ENCODE results near the gene KIF9.

DNA sequence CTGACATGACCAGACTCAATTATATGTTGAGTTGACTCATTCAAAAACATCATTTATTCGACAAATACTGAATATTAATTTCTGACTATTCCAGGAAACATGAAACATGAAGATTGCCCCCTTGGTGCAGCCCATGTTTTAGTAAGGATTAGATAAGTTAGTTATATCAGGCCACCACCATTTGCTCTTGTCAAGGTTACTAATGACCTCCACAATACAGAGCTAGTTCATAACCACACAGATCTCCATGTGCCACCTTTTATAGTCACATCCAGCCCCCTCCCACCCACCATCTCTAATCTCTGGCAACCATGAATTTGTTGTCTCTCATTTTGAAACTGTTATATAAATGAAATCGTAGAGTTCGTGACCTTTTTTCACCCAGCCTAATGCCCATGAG lies 15.8 kb upstream of the KIF9 start:
- TF ChIP-seq POLR2AphosphoS5 (IDR thresholded peaks at IDR 0.05; ENCODE audit: low read depth, low read length), result no peak
- TF ChIP-seq, protein P1, sequence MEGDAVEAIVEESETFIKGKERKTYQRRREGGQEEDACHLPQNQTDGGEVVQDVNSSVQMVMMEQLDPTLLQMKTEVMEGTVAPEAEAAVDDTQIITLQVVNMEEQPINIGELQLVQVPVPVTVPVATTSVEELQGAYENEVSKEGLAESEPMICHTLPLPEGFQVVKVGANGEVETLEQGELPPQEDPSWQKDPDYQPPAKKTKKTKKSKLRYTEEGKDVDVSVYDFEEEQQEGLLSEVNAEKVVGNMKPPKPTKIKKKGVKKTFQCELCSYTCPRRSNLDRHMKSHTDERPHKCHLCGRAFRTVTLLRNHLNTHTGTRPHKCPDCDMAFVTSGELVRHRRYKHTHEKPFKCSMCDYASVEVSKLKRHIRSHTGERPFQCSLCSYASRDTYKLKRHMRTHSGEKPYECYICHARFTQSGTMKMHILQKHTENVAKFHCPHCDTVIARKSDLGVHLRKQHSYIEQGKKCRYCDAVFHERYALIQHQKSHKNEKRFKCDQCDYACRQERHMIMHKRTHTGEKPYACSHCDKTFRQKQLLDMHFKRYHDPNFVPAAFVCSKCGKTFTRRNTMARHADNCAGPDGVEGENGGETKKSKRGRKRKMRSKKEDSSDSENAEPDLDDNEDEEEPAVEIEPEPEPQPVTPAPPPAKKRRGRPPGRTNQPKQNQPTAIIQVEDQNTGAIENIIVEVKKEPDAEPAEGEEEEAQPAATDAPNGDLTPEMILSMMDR (IDR thresholded peaks at IDR 0.05 in 2 of 3, conservative IDR thresholded peaks at IDR 0.05 in 1 of 3; ENCODE audit: borderline replicate concordance in 1 of 3, insufficient read depth in 1 of 3, low read depth in 2 of 3, low read length in 2 of 3), result no peak
- TF ChIP-seq, protein P2, sequence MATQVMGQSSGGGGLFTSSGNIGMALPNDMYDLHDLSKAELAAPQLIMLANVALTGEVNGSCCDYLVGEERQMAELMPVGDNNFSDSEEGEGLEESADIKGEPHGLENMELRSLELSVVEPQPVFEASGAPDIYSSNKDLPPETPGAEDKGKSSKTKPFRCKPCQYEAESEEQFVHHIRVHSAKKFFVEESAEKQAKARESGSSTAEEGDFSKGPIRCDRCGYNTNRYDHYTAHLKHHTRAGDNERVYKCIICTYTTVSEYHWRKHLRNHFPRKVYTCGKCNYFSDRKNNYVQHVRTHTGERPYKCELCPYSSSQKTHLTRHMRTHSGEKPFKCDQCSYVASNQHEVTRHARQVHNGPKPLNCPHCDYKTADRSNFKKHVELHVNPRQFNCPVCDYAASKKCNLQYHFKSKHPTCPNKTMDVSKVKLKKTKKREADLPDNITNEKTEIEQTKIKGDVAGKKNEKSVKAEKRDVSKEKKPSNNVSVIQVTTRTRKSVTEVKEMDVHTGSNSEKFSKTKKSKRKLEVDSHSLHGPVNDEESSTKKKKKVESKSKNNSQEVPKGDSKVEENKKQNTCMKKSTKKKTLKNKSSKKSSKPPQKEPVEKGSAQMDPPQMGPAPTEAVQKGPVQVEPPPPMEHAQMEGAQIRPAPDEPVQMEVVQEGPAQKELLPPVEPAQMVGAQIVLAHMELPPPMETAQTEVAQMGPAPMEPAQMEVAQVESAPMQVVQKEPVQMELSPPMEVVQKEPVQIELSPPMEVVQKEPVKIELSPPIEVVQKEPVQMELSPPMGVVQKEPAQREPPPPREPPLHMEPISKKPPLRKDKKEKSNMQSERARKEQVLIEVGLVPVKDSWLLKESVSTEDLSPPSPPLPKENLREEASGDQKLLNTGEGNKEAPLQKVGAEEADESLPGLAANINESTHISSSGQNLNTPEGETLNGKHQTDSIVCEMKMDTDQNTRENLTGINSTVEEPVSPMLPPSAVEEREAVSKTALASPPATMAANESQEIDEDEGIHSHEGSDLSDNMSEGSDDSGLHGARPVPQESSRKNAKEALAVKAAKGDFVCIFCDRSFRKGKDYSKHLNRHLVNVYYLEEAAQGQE (IDR thresholded peaks at IDR 0.05; ENCODE audit: low read depth), result no peak
- no peak for TF ChIP-seq JUND (IDR thresholded peaks at IDR 0.05)
- TF ChIP-seq, protein P3, sequence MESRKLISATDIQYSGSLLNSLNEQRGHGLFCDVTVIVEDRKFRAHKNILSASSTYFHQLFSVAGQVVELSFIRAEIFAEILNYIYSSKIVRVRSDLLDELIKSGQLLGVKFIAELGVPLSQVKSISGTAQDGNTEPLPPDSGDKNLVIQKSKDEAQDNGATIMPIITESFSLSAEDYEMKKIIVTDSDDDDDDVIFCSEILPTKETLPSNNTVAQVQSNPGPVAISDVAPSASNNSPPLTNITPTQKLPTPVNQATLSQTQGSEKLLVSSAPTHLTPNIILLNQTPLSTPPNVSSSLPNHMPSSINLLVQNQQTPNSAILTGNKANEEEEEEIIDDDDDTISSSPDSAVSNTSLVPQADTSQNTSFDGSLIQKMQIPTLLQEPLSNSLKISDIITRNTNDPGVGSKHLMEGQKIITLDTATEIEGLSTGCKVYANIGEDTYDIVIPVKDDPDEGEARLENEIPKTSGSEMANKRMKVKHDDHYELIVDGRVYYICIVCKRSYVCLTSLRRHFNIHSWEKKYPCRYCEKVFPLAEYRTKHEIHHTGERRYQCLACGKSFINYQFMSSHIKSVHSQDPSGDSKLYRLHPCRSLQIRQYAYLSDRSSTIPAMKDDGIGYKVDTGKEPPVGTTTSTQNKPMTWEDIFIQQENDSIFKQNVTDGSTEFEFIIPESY (IDR thresholded peaks at IDR 0.05; ENCODE audit: extremely low read depth, insufficient replicate concordance, low read length), result no peak
- no peak for TF ChIP-seq SIN3A (IDR thresholded peaks at IDR 0.05; ENCODE audit: low read depth)
- TF ChIP-seq POLR2A (IDR thresholded peaks at IDR 0.05; ENCODE audit: borderline replicate concordance, extremely low read depth, insufficient read depth, insufficient read length), result no peak
- TF ChIP-seq RAD21 (IDR thresholded peaks at IDR 0.05; ENCODE audit: low read depth), result no peak
- TF ChIP-seq, protein P4, sequence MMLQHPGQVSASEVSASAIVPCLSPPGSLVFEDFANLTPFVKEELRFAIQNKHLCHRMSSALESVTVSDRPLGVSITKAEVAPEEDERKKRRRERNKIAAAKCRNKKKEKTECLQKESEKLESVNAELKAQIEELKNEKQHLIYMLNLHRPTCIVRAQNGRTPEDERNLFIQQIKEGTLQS (IDR thresholded peaks at IDR 0.05), result no peak
- TF ChIP-seq ZNF274 (IDR thresholded peaks at IDR 0.05; ENCODE audit: low read depth, low read length), result no peak
- no peak for TF ChIP-seq EZH2 (IDR thresholded peaks at IDR 0.05)
